NCI-H510A (cell line): ENCODE results near the gene ZNF48.

Experiments used
- DNase-seq: peaks from one replicate; lab custom pipeline; 2025; lab: John Stamatoyannopoulos, UW

Gene ZNF48

DNA sequence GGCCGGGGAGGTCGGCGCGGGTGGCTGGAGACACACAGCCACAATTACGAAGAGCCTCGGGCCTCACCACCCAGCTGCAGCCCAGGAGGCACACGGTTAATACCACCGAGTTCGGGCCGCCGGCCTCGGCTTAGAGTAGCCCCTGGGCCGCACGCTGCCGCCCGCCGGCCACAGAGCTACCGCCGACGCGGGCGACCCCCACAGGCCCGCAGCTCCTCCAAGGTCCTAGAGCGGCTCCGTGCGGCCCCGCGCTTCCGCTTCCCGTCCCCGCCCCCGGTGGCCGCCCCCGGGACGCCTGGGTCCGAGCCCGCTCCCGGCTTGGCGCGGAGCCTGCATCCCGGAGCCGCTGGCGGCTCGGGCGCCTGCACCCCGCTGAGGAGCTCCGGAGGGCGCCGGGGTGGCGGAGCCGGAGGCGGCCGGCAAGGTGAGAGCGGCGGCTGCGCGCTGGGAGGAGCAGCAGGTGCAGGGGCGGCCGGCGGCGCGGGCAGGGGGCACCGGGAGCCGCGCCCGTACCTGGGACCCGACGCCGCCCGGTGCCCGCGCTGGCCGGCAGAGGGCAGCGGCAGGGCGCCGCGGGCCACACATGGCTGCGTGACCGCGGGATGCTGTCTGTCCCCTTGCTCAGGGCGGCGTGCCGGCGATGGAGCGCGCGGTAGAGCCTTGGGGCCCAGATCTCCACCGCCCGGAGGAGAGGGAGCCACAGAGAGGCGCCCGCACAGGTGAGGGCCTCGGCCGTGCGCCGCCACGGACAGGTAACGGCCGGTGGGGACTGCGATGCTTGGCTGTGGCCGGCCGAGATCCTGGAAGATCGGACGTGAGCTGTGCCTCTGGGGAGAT, at the start of gene ZNF48:
Gene ZNF48, plus strand, starts transcription at position 266 of the 837 bp plus-strand sequence. Its CDS starts 375 bp downstream, at position 641.
- peak; percentile 95 for DNase-seq

GRCh38 chr16:30346286-30346685, 48.9 kb upstream of the ZNF48 start:
- DNase-seq, result no peak

DNA sequence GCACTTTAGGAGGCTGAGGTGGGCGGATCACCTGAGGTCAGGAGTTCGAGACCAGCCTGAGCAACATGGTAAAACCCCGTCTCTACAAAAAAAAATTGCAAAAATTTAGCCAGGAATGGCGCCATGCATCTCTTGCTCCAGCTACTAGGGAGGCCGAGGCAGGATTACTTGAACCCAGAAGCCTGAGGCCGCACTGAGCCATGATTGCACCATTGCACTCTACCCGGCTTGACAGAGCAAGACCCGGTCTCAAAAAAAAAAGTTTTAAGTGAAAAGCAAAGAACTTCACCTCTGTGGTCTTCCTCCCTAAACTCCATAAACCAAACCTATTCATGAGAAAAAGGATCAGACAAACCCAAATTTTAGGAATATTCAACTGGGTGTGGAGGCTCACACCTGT, 47.1 kb upstream of the ZNF48 start:
- no peak for DNase-seq

GRCh38 chr16:30348929-30349328, 46.3 kb upstream of the ZNF48 start:
- DNase-seq, result no peak

- no peak for DNase-seq
These were observed 45.5 kb upstream of the ZNF48 start for GRCh38 chr16:30349675-30350074.

DNA sequence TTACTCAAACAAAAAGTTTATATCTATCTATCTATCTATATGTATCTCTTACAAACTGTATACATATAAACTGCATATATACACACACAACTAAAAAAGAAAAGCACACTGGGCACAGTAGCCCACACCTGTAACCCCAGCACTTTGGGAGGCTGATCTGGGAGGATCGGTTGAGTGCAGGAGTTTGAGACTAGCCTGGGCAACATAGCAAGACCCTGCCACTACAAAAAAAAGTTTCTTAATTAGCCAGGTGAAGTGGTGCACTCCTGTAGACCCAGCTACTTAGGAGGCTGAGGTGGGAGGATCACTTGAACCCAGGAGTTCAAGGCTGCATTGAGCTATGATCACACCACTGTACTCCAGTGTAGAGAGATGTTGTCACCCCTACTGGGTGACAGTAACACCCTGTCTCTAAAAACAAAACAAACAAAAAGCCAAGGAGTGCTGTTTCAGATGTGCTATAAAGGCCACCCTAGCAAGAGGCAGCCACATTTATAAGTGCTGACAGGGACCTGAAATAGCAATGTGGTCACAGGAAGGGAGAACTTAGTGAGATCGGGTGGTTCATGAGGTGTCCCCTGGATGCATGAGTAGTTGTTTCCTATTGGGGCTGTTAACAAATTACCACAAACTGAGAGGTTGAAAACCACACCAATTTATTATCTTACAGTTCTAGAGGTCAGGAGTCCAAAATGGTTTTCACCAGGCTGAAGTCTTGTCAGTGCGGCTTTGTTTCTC, 44.9 kb upstream of the ZNF48 start:
- DNase-seq, result no peak

DNA sequence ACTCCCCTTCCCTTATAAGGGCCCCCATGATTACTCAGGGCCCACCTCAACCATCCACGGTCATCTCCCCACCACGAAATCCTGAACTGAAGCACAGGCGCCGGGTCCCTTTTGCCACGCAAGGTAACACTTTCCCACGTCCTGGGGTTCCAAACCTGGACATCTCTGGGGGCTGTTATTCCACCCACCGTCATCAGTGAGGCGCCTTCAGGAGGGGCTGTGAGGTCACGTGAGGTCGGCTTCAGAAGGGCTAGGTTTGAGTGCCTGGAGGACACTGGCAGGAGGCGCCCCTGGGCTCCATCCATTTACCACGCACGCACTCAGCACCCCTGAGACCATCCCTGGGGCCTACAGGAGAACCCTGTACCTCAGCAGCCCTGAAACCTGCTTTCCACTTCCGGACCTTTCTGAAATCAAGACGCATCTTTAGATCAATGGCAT, 44.2 kb upstream of the ZNF48 start:
- no peak for DNase-seq

DNA sequence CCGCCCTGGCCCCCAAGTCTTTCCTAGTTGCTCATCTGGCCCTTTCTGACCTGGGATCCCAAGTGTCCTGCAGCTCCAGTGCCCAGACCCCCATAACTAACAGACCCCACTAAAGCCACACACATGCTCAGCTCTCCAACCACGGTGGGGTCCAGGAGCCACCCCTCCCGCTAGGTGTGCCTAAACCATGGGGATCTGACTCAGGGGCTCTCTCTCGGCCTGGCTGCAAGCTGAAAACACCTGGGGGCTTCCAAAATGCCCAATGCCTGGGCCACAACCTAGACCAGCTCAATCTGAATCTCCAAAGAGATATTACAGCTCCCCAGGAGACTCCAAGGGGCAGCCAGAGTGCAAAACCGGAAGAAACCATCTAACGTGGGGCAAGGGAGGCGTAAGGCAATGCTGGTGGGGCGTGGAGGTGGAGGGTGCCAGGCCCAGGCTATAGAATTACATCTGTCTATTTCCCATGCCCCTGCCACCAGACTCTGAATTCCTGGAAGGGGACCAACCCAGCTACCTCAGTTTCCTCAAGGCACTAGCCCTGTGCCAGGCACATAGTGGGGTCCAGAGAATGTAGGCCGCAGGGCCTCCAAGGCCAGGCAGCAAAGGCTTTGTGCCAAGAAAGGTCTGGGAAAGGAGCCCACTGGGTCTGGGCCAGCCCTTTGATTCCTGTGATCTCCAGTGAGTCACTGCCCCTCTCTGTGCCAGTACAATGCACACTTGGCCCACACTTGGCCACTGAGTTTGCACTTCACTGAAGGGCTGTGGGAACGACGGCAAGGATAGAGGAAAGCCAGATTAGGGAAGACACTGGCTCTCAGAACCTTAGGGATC, 43.4 kb upstream of the ZNF48 start:
- no peak for DNase-seq

DNA sequence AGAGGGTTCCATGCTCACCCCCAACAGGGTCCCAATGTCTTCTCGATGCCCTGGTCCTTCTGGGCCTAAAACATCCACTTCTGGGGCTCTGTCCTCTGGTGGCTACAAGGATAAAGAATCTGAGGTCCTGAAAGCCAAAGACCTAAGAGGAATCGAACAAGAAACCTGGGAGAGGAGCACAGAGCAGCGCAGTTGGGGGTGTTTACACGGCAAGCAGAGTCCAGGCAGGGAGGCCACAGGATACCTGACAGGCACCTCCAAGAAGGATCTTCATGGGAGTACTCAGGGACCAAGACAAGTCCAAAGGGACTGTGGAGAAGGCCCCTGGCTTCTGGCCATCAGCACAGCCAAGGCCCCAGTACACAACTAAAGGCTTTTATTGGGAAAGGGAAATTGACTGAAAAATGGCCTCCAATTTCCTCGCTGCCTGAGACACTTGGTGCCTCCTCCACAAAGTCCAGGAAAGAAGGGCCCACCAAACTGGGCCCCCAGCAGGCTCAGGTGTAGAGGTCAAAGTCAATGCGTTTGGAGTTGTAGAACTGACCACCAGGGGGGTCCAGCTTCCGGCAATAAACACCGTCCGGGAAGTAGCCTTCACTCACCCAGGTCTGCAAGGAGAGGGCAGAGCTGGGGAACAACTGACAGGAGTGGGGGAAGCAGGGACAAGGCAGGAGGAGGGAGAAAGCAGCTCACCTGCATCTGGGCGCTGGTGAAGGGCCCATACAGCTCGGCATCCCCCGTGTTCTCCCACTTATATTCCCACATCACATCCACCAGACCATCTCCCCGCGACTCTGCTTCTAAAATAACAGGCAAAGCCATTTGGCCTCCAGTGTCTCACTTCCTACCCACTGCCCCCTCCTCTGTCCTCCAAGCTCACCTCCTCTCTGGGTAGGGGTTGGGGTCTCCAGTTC, 42.5 kb upstream of the ZNF48 start:
- DNase-seq, result no peak

DNA sequence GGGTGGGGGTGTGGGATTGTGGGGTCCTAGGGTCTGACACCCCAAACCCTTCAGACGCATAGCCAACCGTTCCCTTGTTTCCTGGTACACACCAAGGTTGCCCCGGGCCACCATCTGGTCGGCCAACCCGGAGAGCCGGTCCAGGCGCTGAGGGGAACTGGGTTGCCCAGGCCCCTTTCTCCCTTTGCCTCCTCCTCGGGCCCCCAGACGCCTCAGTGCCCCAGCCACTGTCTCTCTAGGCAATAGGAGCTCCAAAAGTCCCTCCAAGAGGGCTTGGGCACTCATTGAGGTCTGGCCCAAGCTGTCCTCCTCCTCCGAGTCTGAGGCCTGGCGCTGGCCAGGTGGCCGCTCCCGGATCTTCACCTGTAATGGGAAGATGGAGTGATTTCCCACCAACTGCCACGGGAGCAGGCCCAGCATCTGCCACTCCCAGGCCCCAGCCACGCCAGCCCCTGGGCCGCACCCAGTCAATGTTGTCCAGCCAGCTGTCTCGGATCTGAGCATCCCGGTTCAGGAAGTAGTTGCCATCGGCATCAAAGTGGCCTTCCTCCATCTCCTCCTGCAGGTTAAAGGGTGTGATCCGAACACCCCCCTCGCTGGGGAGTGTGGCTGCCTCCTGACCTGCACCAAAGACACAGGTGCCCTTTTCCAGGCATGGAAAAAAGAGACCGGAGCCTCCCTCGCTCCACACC, 41.6 kb upstream of the ZNF48 start:
- DNase-seq, result no peak

DNA sequence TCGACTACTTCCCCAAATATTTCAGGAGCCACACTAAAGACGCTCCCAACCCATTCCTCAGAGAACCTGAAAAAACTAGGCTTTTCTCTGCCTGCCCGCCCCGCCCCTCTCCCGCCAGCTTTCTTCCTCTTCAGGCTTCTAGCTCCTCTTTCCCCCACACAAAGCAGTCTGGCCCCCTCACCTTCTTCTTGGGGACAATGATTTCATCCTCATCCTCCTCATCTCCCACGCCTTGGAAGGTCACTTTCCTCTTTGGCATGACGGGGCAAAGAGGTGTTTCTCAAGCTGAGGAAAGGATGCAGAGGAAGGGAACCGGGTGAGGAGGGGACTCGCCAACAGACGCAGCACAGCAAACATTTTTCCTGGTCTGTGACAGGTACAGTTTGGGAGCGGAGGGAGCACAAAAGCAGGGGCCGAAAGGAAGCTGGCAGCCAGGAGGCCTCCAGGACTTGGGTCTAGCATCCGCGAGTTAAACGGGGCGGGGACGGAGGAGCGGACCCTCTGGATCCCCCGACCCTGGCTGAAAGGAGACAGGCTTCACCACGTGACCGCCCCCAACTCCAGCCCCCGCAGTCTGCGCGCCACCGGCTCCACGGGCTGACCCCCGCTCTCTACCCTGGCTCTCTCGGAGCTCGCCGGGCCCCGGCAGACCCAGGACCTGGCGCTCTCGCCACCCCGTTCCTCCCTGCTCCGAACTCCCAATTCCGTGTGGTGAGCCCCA, 40.6 kb upstream of the ZNF48 start:
- DNase-seq, result no peak

GRCh38 chr16:30355144-30355953, 39.9 kb upstream of the ZNF48 start, which contains the start of gene CD2BP2:
TSS of gene CD2BP2 (minus strand) at chr16:30355308. CDS start at chr16:30354681, 627 bp downstream.
- DNase-seq, result peak; percentile 99

GRCh38 chr16:30355954-30356308, 39.3 kb upstream of the ZNF48 start:
- no peak for DNase-seq

- DNase-seq, result no peak
These were observed 38.7 kb upstream of the ZNF48 start for GRCh38 chr16:30356401-30357084.

- no peak for DNase-seq
These were observed 38.0 kb upstream of the ZNF48 start for GRCh38 chr16:30357085-30357714.

DNA sequence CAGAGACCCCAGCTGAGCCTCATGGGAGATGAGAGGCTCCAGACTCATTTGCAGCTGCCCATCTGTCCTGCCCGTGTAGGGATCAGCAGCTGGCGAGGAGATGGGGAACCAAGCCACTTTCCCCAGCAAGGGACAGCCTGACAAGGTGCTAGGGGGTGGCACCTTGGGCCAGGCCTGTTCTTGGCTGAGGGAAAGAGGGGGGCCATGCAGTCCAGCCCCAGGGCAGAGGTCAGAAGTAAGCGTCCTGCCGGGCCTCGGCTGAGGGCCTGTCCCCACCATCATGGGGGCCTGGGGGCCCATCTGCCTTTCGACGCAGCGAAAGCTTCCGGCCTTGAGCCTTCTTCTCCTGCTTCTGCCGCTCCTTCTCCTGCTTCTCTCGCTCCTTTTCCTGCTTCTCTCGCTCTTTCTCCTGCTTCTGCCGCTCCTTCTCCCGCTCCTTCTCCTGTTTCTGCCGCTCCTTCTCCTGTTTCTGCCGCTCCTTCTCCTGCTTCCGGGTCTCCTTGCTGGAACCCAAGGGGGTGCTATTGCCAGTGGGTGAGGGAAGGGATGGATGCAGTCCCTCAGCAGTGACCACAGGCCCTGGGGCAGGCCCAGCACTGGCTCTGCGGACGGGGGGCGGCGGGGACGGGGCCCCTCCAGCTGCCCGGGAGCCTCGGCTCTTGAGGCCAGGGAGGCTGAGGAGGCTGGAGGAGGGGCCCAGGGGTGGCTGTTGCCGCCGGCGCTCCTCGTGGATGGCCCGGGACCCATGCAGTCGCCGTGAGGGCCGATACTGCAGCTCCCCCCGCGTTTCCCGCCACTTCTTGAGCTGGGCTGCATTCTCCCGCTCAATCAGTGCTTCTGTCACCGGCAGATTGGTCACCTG, 37.3 kb upstream of the ZNF48 start:
- DNase-seq, result no peak

DNA sequence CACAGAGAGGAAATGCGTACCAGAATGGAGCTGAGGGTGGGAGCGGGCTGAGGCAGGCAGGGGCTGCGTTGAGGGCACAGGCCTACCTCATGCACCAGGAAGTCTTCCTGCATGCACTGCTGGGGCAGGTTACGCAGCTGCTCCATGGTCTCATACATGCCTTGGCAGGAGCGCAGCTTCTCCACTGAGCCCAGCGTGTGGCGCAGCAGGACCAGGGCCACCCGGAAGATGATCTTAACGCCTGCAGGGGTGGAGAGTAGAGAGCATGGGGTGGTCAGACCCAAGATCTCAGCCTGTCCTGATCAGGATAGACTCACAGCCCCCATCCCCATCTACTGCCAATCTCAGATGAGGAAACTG, 36.7 kb upstream of the ZNF48 start:
- DNase-seq, result no peak
